HepG2 (cell line): ENCODE data around the gene TMEFF1. TPM values are rescaled to one million over a fixed set of nuclear protein-coding genes. Genes with fewer than 3 reads are reported as not detected.
A peak's percentile ranks its signal among the peaks of the same experiment; 100 is the strongest.

ENCODE experiments used
- ATAC-seq: fragments of 200-7000 bp; cut with Tn5 transposase; 3 replicates; pipeline ENCODE4 v1.9.1; 2020; ENCODE audit warnings: mild to moderate bottlenecking, moderate library complexity
- BruUV-seq: library from RNA; stranded (reverse); fragments of 400-500 nt; replicated peaks from 2 replicates; lab custom pipeline; 2021; lab: Mats Ljungman, UMichigan
- CTCF ChIA-PET: fragments of 300-600 bp; formaldehyde crosslinking; extraction: SDS; loops from one replicate; lab custom pipeline; 2021; ENCODE audit warnings: low total read pairs, inconsistent platforms, low intra/inter-chr PET ratio; lab: Yijun Ruan, JAX
- POLR2A ChIA-PET: fragments of 350-600 bp; sonication (Branson Sonifier 250); formaldehyde crosslinking; loops from one replicate; lab custom pipeline; 2020; ENCODE audit warnings: antibody characterized with exemption, inconsistent platforms; lab: Yijun Ruan, JAX
- DNase-seq: peaks from one replicate; pipeline ENCODE4 v3.0.0-alpha.2; 2015; ENCODE audit warnings: low spot score
- FAIRE-seq: peaks from 3 replicates; lab custom pipeline; 2011; peaks lifted over from hg19 to GRCh38; lab: Jason Lieb, UNC
- H2AFZ ChIP-seq: one replicate; pipeline ENCODE4 v1.6.1; 2011; ENCODE audit warnings: low read length, inconsistent platforms
- H3K27ac ChIP-seq: fragments of 300-600 bp; 3 replicates; pipeline ENCODE4 v1.8.0; 2011; ENCODE audit warnings: mixed run types, mild to moderate bottlenecking, mixed read lengths, low read length, inconsistent platforms; ENCODE audit not compliant: insufficient read depth; ENCODE audit errors: extremely low read length
- H3K27me3 ChIP-seq, 2 experiments: fragments of 200-600 bp in 1 of 2; 2 replicates in 1 of 2; 3 replicates in 1 of 2; pipeline versions ENCODE4 v1.6.0 to v1.8.0; 2011; ENCODE audit warnings: low read length in 2 of 2, mild to moderate bottlenecking in 2 of 2, moderate library complexity in 2 of 2, inconsistent platforms in 1 of 2; ENCODE audit not compliant: insufficient read depth in 2 of 2, control insufficient read depth in 1 of 2
- H3K36me3 ChIP-seq, 2 experiments: fragments of 200-600 bp in 1 of 2; replicated peaks in 1 of 2; 2 replicates in 1 of 2; 3 replicates in 1 of 2; pipeline versions ENCODE4 v1.5.1 to v1.8.0; 2011; ENCODE audit warnings: low read length in 2 of 2, inconsistent platforms in 1 of 2; ENCODE audit not compliant: insufficient read depth in 2 of 2, control insufficient read depth in 1 of 2
- H3K4me1 ChIP-seq: 2 replicates; pipeline ENCODE4 v1.5.1; 2012; ENCODE audit warnings: low read length, inconsistent platforms; ENCODE audit not compliant: insufficient read depth
- H3K4me2 ChIP-seq: 2 replicates; pipeline ENCODE4 v1.6.0; 2011; ENCODE audit warnings: low read depth, low read length, inconsistent platforms
- H3K4me3 ChIP-seq, 3 experiments: fragments of 200-600 bp in 1 of 3; sonication (generic), shearing (Covaris generic) in 1 of 3; replicated peaks in 1 of 3; 2 replicates each; pipeline ENCODE4 v1.5.1; 2011 to 2016; ENCODE audit warnings: low read length in 3 of 3, inconsistent platforms in 2 of 3, low read depth in 2 of 3, mild to moderate bottlenecking in 2 of 3, control low read depth in 1 of 3, mixed read lengths in 1 of 3; ENCODE audit not compliant: insufficient read depth in 1 of 3
- H3K79me2 ChIP-seq: one replicate; pipeline ENCODE4 v1.6.1; 2011; ENCODE audit warnings: low read length, inconsistent platforms; ENCODE audit not compliant: insufficient read depth
- H3K9ac ChIP-seq: 2 replicates; pipeline ENCODE4 v1.6.0; 2011; ENCODE audit warnings: mild to moderate bottlenecking, low read depth, low read length, inconsistent platforms; ENCODE audit not compliant: insufficient read depth
- H3K9me3 ChIP-seq: 2 replicates; pipeline ENCODE4 v1.5.1; 2012; ENCODE audit warnings: mild to moderate bottlenecking, low read length
- H4K20me1 ChIP-seq: 2 replicates; pipeline ENCODE4 v1.6.0; 2011; ENCODE audit warnings: inconsistent platforms, mild to moderate bottlenecking, low read length, moderate library complexity; ENCODE audit not compliant: insufficient read depth
- SMC3 ChIP-seq: IDR thresholded peaks from 2 replicates; pipeline ENCODE4 v1.6.1; 2011; ENCODE audit warnings: low read length, improper control_type of control experiment
- STAG1 ChIP-seq: sonication (generic); formaldehyde crosslinking; IDR thresholded peaks from 2 replicates; pipeline ENCODE4 v1.4.0; 2020; ENCODE audit warnings: missing genetic modification reagents
- ZNF10 ChIP-seq: sonication (generic); formaldehyde crosslinking; IDR thresholded peaks from 2 replicates; pipeline ENCODE4 v1.4.0; 2020; ENCODE audit warnings: mild to moderate bottlenecking, low read depth, missing genetic modification reagents, borderline replicate concordance
- WGBS: methylation state at CpG from one replicate; pipeline ENCODE4 v1.1.6; 2017; ENCODE audit warnings: low lambda C conversion rate; 5-methylcytosine and 5-hydroxymethylcytosine counted together
- in situ Hi-C: cut with HindIII; loops from 2 replicates; pipeline ENCODE4 v1.10.0; 2017; ENCODE audit warnings: low pct_unique_long_range_greater_than_20kb; ENCODE audit not compliant: extremely low pct_ligation_motif_present
- intact Hi-C: fragments of 100-400 bp; cut with micrococcal nuclease; formaldehyde crosslinking; loops from one replicate; pipeline ENCODE4 v1.10.0; 2022; ENCODE audit not compliant: unreplicated experiment
- polyA plus RNA-seq, 8 experiments: library from polyadenylated mRNA; depleted of rRNA in 3 of 8; stranded (reverse) in 7 of 8; unstranded in 1 of 8; fragments of >200 nt; fragmentation: Illumina TruSeq in 4 of 8; extraction: Trizol in 4 of 8; gene quantifications; 2 replicates each; pipeline versions ENCODE4 v1.2.1 to v1.2.3, GENCODE V29; 2011 to 2016; ENCODE audit warnings: low read depth in 4 of 8, missing spikeins in 1 of 8, mixed read lengths in 1 of 8; ENCODE audit not compliant: insufficient read depth in 1 of 8
- total RNA-seq, 5 experiments: library from RNA; depleted of rRNA; stranded (reverse); fragments of >200 nt; fragmentation: Illumina TruSeq; extraction: Trizol; gene quantifications; 2 replicates each; pipeline ENCODE4 v1.2.3, GENCODE V29; 2016; ENCODE audit warnings: low read depth in 1 of 5
- TF ChIP-seq, protein P1 (sequence below): sonication (generic); formaldehyde crosslinking; IDR thresholded peaks from 2 replicates; pipeline ENCODE4 v1.5.0; 2020; ENCODE audit warnings: mild to moderate bottlenecking, missing genetic modification reagents, moderate library complexity
- TF ChIP-seq, protein P2 (sequence below): sonication (generic); formaldehyde crosslinking; conservative IDR thresholded peaks from 2 replicates; pipeline ENCODE4 v1.8.0; 2022; ENCODE audit warnings: mild to moderate bottlenecking, moderate library complexity, missing genetic modification reagents
- TF ChIP-seq, protein P3 (sequence below): sonication (generic); formaldehyde crosslinking; IDR thresholded peaks from 2 replicates; pipeline ENCODE4 v1.5.0; 2020; ENCODE audit warnings: mild to moderate bottlenecking, missing genetic modification reagents

TMEFF1 gene
- total and polyA plus RNA-seq, 2 of the 13 experiments (the other 11 are each of a cell fraction or from before 2014, with no cell fraction given): 0.87 to 1.9 TPM

- no peak for TF ChIP-seq ZNF10 (CRISPR knock-in tag)
These were observed 128.3 kb downstream of the TMEFF1 start (continued) for GRCh38 chr9:100601216-100601615.

GRCh38 chr9:100602342-100602801, 129.4 kb downstream of the TMEFF1 start:
- no peaks in the 10 kb centered on the region for H4K20me1 ChIP-seq
- H3K4me3 ChIP-seq: no peak overlapping the region
- H3K27ac ChIP-seq: no peak overlapping the region
- TF ChIP-seq, protein P1, sequence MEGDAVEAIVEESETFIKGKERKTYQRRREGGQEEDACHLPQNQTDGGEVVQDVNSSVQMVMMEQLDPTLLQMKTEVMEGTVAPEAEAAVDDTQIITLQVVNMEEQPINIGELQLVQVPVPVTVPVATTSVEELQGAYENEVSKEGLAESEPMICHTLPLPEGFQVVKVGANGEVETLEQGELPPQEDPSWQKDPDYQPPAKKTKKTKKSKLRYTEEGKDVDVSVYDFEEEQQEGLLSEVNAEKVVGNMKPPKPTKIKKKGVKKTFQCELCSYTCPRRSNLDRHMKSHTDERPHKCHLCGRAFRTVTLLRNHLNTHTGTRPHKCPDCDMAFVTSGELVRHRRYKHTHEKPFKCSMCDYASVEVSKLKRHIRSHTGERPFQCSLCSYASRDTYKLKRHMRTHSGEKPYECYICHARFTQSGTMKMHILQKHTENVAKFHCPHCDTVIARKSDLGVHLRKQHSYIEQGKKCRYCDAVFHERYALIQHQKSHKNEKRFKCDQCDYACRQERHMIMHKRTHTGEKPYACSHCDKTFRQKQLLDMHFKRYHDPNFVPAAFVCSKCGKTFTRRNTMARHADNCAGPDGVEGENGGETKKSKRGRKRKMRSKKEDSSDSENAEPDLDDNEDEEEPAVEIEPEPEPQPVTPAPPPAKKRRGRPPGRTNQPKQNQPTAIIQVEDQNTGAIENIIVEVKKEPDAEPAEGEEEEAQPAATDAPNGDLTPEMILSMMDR (CRISPR knock-in tag): peak; percentile 82
- TF ChIP-seq SMC3 (peak; percentile 65), STAG1 (CRISPR knock-in tag) (peak; percentile 67)
- TF ChIP-seq, protein P2, sequence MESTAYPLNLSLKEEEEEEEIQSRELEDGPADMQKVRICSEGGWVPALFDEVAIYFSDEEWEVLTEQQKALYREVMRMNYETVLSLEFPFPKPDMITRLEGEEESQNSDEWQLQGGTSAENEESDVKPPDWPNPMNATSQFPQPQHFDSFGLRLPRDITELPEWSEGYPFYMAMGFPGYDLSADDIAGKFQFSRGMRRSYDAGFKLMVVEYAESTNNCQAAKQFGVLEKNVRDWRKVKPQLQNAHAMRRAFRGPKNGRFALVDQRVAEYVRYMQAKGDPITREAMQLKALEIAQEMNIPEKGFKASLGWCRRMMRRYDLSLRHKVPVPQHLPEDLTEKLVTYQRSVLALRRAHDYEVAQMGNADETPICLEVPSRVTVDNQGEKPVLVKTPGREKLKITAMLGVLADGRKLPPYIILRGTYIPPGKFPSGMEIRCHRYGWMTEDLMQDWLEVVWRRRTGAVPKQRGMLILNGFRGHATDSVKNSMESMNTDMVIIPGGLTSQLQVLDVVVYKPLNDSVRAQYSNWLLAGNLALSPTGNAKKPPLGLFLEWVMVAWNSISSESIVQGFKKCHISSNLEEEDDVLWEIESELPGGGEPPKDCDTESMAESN (CRISPR knock-in tag): 0 out of 2 replicates have a peak, but pooled peaks have one; percentile 35
- TF ChIP-seq, protein P3, sequence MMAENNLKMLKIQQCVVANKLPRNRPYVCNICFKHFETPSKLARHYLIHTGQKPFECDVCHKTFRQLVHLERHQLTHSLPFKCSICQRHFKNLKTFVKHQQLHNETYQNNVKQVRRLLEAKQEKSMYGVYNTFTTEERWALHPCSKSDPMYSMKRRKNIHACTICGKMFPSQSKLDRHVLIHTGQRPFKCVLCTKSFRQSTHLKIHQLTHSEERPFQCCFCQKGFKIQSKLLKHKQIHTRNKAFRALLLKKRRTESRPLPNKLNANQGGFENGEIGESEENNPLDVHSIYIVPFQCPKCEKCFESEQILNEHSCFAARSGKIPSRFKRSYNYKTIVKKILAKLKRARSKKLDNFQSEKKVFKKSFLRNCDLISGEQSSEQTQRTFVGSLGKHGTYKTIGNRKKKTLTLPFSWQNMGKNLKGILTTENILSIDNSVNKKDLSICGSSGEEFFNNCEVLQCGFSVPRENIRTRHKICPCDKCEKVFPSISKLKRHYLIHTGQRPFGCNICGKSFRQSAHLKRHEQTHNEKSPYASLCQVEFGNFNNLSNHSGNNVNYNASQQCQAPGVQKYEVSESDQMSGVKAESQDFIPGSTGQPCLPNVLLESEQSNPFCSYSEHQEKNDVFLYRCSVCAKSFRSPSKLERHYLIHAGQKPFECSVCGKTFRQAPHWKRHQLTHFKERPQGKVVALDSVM: no peak
- H3K9ac ChIP-seq: no peak overlapping the region
- intact Hi-C loops: loop anchor here (5.0 to 10.0 kb wide), 3 partner anchors 100 to 930 kb away; partner anchors contain the start of gene RNF20
- in situ Hi-C loops: loop anchor here (5.0 kb wide), 1 partner anchor 705 kb away; no protein-coding TSS in a partner anchor
- ChIA-PET POLR2A (interaction anchor here (2.2 kb wide), 1 partner anchor 709 kb away, joined by 10 read pairs; no protein-coding TSS in a partner anchor), CTCF (interaction anchor here (2.7 kb wide), 1 partner anchor 709 kb away, joined by 33 read pairs; no protein-coding TSS in a partner anchor)
- H3K36me3 ChIP-seq: no peaks in the 10 kb centered on the region
- no peak overlapping the region for H3K4me2 ChIP-seq
- WGBS: 0% methylated on average over 2 of the region's 2 CpGs
- peak; percentile 72 for FAIRE-seq
- peak; percentile 43 for DNase-seq
- BruUV-seq: no TSS peak
- no peaks in the 10 kb centered on the region for H3K27me3 ChIP-seq
- peak; percentile 48 for ATAC-seq
- H3K9me3 ChIP-seq: no peaks in the 10 kb centered on the region
- H3K4me1 ChIP-seq: peaks cover 24% of the 10 kb centered on the region
- no peak overlapping the region for H2AFZ ChIP-seq
- no peaks in the 10 kb centered on the region for H3K79me2 ChIP-seq
